Measurements from ENCODE around the gene ASPG.

ASPG gene

DNA sequence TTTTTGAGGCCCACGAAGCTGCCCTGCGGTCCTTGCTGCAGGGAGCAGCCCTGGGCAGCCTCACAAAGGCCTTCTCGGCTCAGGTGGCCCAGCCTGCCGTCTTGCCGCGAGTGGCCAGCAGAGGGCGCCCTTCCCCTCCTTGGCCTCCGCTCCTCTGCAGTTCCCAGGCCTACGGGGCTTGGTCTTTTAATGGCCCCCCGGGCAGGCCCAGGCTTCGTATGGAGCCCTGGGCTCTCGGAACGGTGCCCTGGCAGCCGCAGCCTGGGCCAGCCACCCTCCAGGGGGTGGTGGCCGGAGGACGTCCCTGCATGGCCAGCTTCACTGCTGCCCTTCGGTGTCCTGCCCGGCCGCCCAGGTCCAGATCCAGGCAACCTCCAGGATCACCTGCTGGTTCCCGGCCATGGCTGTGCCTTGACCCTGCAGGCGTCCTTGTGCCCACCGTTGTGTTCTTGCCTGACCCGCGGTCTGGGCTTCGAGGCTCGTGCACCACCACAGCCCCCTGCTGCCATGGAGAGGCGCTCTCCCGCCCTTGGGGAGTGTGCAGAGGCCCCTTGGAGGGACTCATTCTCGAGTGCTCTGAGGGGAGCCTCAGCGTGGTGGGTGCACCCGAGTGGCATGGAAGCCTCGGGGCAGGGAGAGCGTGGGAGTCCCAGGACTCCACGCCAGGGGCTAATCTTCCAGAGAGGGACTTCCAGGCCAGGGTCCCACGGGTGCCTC lies 9.4 kb downstream of the ASPG start:
- no peak for DNase-seq

DNA sequence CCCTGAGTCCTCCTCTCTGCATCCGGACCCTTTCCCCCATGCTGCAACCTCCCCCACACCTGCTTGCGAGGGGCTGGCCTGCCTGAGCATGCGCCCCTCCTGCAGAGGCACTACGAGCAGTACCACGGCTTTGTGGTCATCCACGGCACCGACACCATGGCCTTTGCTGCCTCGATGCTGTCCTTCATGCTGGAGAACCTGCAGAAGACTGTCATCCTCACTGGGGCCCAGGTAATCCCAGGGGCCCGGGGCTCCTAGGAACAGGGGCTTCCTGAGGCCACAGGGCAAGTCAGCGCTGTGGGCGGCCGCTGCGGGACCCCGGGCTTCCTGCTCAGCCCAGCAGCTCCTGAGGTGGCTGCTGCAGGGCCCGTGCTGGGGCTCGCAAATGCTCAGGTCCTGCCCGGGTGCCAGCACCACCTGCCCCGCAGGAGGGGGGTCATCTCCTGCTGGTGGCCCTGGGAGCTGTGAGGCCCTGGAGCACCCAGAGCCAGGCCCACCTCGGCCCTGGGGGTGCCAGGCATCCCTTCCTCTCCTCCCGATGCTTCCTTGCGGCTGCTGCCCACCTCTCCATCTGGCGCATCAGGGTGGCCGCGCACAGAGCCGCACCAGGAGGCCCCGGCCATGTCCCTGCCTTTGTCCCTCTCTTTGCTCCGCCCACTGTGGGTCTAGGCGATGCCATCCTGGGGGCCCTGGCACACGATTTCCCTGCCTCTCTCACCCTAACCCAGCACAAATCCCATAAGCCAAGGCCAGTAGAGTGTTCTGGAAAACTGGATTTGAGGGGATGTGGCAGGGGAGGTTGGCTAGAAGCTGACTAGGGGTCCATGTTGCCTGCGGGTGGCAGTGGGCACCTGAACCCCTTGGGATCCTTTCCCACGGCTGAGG lies 10.2 kb downstream of the ASPG start:
- no peak for DNase-seq

DNA sequence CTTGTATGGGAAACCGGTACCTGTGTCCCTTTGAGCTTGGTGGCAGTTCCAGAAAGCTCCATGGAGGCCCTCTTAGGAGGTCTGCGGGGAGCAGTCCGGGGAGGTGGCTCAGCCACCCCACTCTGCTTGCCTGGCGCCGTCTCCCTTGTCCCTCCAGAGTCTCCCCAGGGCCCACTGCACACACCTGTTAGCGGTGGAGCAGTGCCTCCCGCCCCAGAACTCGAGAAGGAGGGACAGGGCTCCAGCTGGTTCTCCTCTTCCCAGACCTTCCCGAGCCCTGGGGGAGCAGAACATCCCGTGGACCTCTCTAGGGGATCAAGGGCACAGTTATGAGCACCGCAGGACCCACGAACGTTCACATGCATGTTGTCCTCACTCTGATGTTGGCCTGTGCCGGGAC lies 10.8 kb downstream of the ASPG start:
- DNase-seq = no peak

GRCh38 chr14:104096751-104097700 lies 11.5 kb downstream of the ASPG start:
- DNase-seq = peak; percentile 49

DNA sequence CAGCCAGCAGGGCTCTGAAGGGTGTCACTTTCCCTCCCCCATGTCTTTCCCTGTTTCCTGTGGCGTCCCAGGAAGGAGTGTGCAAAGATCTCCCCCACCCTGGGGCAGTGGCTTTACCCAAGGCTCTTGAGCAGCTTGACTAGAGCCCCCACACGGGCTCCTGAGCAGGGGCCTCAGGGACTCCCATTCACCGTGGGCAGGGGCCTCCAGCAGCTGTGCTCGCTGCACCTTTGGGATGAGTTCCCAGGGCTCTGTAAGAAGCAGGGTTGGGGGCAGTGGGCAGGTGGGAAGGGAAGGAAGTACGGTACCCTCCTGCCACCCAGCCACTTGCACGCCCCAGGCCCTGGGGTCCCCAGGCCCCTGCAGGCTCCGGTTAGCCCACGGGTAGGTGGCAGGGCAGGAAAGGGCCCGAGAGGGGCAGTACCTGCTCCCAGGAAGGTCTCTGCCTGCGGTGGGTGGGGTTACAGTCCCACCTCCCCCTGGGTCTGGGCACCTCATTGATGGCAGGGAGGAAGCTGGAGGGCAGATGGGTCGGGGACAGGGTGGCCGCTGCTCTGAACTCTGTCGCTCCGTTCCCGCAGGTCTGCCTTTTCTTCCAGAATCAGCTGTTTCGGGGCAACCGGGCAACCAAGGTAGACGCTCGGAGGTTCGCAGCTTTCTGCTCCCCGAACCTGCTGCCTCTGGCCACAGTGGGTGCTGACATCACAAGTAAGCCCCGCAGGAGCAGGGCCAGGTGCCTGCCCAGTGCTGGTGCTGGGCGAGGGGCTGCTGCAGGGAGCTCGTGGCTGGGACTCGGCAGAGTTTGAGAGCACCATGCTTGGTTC lies 13.0 kb downstream of the ASPG start:
- DNase-seq = no peak

- DNase-seq = no peak
These were observed 13.9 kb downstream of the ASPG start for GRCh38 chr14:104099096-104100041.

DNA sequence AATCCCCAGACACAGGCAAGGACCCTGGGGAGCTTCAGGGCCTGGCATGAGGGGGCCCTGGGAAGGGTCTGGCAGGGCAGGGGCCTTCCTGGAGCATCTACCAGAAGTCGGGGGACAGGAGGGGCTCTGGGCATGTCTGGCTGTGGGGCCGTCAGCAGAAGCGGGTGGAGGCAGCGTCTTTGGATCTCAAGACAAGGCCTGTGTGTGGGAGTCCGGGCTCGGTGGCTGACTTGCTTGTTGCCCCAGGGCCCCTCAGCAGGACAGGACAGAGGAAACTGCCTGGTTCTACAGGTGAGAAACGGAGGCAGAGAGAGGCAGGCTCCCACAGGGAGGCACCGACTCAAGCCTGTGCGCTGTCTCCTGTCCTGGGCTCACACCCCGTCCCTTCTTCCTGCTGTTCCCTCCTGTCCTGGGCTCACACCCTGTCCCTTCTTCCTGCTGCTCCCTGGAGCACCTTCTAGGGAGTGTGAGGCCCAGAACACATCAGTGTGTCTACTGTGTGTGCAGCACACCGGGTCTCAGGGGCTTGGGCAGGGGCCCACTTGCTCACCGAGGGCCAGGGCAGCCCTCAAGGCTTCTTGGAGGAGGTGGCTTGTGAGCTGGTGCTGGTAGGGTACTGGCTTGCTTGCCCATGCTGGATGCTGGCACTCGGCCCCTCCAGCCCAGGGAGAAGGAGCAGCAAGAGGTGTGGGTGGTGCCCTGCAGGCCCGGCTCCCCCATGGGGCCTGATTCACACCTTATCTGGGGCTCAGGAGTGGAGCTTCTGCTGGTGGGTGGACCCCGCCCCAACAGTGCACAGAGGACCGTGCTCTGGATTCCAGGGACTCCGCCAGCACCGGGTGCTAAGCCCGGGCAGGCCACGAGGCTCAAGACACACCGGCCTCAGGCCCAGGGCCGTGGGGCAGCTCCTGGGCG lies 14.9 kb downstream of the ASPG start:
- DNase-seq = no peak

GRCh38 chr14:104101086-104101621 lies 15.7 kb downstream of the ASPG start:
- DNase-seq = no peak

DNA sequence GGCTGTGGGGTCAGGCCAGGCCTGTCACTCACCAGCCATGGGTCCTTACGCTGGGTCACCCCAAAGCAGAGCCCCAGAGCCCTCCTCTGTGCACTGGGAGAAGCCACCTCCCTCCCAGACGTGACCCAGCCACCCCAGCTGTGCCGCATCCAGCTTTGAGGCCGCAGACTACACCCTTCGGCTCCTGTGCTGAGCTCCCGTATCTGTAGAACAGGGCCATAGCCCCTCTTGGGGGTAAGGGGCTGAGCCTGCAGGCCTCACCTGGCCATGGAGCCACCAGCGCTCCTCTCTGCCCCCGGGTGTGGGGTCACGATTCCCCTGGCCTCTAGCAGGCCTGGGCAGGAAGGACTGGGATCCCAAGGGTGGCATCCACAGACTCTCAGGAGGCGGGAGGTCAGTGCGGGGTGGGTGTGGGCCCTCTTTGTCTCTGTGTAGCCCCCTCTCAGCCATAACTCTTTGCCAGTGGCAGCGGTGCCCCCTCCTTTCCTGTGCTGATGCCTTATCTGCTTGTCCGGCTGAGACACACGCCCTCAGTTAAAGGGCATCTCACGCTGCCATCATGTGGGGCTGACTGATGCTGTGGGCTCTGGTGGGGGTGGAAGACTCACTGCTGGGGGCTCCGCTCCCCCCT lies 16.3 kb downstream of the ASPG start:
- no peak for DNase-seq

GRCh38 chr14:104102282-104102914 lies 16.9 kb downstream of the ASPG start:
- no peak for DNase-seq

GRCh38 chr14:104103061-104103445 lies 17.6 kb downstream of the ASPG start:
- no peak for DNase-seq

GRCh38 chr14:104103446-104104075 lies 18.1 kb downstream of the ASPG start:
- DNase-seq = no peak

DNA sequence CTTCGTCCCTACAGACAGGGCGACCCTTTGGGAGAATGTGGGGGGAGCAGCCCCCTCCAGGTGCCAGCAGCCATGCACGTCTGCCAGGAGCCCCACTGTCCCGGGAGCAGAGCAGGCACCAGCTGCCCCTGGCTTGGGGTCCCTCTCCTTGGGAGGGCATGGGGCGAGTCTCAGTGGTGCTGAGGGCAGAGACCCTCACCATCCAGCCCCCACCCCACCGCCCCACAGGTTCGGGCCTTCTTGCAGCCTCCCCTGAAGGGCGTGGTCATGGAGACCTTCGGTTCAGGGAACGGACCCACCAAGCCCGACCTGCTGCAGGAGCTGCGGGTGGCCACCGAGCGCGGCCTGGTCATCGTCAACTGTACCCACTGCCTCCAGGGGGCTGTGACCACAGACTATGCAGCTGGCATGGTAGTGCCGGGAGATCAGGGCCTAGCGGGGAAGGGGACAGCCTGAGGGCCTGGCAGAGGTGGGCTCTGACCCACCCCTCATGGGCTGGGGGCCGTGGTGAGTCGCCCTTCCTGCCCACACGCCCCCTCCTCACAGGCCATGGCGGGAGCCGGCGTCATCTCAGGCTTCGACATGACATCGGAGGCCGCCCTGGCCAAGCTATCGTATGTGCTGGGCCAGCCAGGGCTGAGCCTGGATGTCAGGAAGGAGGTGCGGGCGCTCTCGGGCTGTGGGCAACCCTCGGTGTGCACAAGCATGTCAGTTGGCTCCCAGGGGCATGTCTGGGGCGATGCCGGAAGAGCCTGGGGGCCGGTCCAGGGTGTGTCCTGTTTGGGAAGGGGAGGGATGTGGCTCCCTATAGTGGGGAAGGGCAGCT lies 18.8 kb downstream of the ASPG start:
- DNase-seq = no peak

- no peak for DNase-seq
These were observed 19.7 kb downstream of the ASPG start for GRCh38 chr14:104105071-104105821.

GRCh38 chr14:104105822-104106470 lies 20.4 kb downstream of the ASPG start:
- no peak for DNase-seq

- no peak for DNase-seq
These were observed 21.0 kb downstream of the ASPG start for GRCh38 chr14:104106471-104106991.
